ENCODE results near the gene NEK8.

DNA sequence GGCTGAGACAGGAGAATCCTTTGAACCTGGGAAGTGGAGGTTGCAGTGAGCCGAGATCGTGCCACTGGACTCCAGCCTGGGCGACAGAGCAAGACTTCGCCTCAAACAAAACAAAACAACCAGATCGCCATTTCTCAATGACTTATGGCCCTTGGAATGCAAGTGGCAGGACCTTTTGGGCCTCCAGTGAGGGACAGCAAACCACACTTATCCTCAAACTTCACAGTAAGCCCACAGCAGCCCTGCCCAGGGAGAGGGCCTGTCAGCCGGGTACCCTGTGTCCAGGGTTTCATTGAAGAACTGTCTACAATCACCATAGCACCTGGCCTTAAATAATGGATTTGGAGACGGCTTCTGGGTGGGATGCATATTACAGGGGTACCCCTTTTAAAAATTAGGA, 26.9 kb downstream of the NEK8 start:
- no peak for TF ChIP-seq CBX3 (IDR thresholded peaks at IDR 0.05; ENCODE audit: borderline replicate concordance in 1 of 2, low read length in 2 of 2)
- no peak for TF ChIP-seq SRF (CRISPR knock-in tag; IDR thresholded peaks at IDR 0.05)
- TF ChIP-seq SMAD4 (CRISPR knock-in tag; conservative IDR thresholded peaks at IDR 0.05), result no peak

Data from K562 (cell line).